NCI-H510A treated with DMSO at 0.1 percent for 48 hours (cell line): ENCODE results near the gene CDYL2.
A peak's percentile ranks its signal among the peaks of the same experiment; 100 is the strongest.
"Not testable (repeated sequence)": the region's sequence is repeated elsewhere in the genome, so short reads cannot be mapped to it uniquely, and the experiment has no call there.

Experiments used
- DNase-seq: peaks from one replicate; lab custom pipeline; 2025; lab: John Stamatoyannopoulos, UW

The CDYL2 gene

GRCh38 chr16:80669673-80670072, 134.7 kb downstream of the CDYL2 start:
- no peak for DNase-seq

- no peak for DNase-seq
Observed at GRCh38 chr16:80667925-80668324, 136.5 kb downstream of the CDYL2 start.

- DNase-seq = no peak
Observed at GRCh38 chr16:80667251-80667560, 137.2 kb downstream of the CDYL2 start.

GRCh38 chr16:80666378-80667250, 137.8 kb downstream of the CDYL2 start:
- DNase-seq = no peak

- no peak for DNase-seq
Observed at GRCh38 chr16:80665356-80665755, 139.0 kb downstream of the CDYL2 start.

GRCh38 chr16:80664786-80665185, 139.6 kb downstream of the CDYL2 start:
- DNase-seq = no peak

- DNase-seq = no peak
Observed at GRCh38 chr16:80664226-80664625, 140.2 kb downstream of the CDYL2 start.

GRCh38 chr16:80663078-80663477, 141.3 kb downstream of the CDYL2 start:
- no peak for DNase-seq

GRCh38 chr16:80659865-80660264, 144.5 kb downstream of the CDYL2 start:
- DNase-seq = no peak

- DNase-seq = no peak
Observed at GRCh38 chr16:80656711-80657150, 147.7 kb downstream of the CDYL2 start.

- DNase-seq = no peak
Observed at GRCh38 chr16:80656161-80656560, 148.2 kb downstream of the CDYL2 start.

- DNase-seq = no peak
Observed at GRCh38 chr16:80655751-80656150, 148.6 kb downstream of the CDYL2 start.

GRCh38 chr16:80654094-80654862, 150.1 kb downstream of the CDYL2 start:
- DNase-seq = no peak

- peak; percentile 1 for DNase-seq
Observed at GRCh38 chr16:80652441-80652840, 152.0 kb downstream of the CDYL2 start.

- DNase-seq = not testable (repeated sequence)
Observed at GRCh38 chr16:80650281-80650680, 154.1 kb downstream of the CDYL2 start.

- no peak for DNase-seq
Observed at GRCh38 chr16:80640316-80640715, 164.1 kb downstream of the CDYL2 start.

GRCh38 chr16:80639636-80640035, 164.8 kb downstream of the CDYL2 start:
- DNase-seq = no peak

GRCh38 chr16:80637621-80638020, 166.8 kb downstream of the CDYL2 start:
- no peak for DNase-seq

GRCh38 chr16:80631581-80631980, 172.8 kb downstream of the CDYL2 start:
- DNase-seq = no peak

- no peak for DNase-seq
Observed at GRCh38 chr16:80628254-80628653, 176.1 kb downstream of the CDYL2 start.

- no peak for DNase-seq
Observed at GRCh38 chr16:80627108-80627507, 177.3 kb downstream of the CDYL2 start.

- no peak for DNase-seq
Observed at GRCh38 chr16:80623376-80623775, 181.0 kb downstream of the CDYL2 start.

- DNase-seq = no peak
Observed at GRCh38 chr16:80622007-80622406, 182.4 kb downstream of the CDYL2 start.
